Right lobe of liver (tissue), 4 donors: ENCODE measurements around the gene C14orf132.

Source experiments
- POLR2A ChIP-seq: fragments of 450-650 bp; IDR thresholded peaks from one replicate; pipeline ENCODE4 v1.6.1; 2017; ENCODE audit warnings: antibody characterized with exemption, mild to moderate bottlenecking
- TF ChIP-seq, protein P1 (sequence below), 4 donors: fragments of 200-600 bp in 3 of 4; fragments of 450-650 bp in 1 of 4; IDR thresholded peaks; one replicate each; pipeline versions ENCODE4 v1.5.1 to v1.8.0; 2016 to 2022; ENCODE audit warnings: antibody characterized with exemption in 4 of 4, mild to moderate bottlenecking in 2 of 4
- donor health status: DM: no; HTN: no; CAD: no.
- donor health status: DM: no; HTN: no; CAD: no.
- donor health status: DM: no; HTN: yes; CAD: no.

DNA sequence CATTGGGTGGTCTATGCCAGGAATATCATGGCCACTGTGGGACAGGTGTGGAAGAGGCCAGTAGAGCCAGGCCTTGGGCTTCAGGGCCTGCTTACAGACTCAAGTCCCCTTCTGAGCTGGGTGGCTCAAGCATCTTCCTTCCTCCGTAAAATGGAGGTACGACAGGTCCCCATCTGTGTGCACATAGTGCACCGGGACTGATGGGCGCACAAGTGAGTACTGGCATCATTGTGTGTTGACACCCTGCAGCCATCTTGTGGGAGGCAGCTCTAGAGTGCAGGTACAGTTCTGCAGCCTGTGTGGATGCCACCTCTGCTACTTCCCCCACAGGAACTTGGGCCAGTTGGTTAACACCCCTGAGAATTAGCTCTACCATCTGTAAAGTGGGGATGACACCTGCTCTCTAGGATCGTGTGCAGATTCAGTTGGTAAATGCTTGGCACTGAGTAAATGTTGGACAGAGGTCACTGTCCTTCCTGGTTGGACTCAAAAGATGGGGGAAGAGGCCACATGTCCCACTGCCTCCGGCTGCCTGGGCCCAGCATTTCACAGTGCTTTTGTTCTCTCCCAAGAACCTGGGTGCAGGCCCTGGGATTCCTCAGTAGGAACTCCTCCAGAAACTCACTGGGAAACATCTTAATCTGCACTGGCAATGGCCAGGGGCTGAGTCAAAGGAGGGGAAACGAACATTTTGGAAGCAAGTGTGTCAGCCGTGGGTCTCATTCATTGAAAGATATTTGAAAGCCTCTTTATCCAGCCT is 70.6 kb downstream of the C14orf132 start:
- no peak for TF ChIP-seq POLR2A
- TF ChIP-seq, protein P1, sequence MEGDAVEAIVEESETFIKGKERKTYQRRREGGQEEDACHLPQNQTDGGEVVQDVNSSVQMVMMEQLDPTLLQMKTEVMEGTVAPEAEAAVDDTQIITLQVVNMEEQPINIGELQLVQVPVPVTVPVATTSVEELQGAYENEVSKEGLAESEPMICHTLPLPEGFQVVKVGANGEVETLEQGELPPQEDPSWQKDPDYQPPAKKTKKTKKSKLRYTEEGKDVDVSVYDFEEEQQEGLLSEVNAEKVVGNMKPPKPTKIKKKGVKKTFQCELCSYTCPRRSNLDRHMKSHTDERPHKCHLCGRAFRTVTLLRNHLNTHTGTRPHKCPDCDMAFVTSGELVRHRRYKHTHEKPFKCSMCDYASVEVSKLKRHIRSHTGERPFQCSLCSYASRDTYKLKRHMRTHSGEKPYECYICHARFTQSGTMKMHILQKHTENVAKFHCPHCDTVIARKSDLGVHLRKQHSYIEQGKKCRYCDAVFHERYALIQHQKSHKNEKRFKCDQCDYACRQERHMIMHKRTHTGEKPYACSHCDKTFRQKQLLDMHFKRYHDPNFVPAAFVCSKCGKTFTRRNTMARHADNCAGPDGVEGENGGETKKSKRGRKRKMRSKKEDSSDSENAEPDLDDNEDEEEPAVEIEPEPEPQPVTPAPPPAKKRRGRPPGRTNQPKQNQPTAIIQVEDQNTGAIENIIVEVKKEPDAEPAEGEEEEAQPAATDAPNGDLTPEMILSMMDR (IDR thresholded peaks at IDR 0.05) = no peak
